ENCODE results near the gene RAD51B.

The RAD51B gene

DNA sequence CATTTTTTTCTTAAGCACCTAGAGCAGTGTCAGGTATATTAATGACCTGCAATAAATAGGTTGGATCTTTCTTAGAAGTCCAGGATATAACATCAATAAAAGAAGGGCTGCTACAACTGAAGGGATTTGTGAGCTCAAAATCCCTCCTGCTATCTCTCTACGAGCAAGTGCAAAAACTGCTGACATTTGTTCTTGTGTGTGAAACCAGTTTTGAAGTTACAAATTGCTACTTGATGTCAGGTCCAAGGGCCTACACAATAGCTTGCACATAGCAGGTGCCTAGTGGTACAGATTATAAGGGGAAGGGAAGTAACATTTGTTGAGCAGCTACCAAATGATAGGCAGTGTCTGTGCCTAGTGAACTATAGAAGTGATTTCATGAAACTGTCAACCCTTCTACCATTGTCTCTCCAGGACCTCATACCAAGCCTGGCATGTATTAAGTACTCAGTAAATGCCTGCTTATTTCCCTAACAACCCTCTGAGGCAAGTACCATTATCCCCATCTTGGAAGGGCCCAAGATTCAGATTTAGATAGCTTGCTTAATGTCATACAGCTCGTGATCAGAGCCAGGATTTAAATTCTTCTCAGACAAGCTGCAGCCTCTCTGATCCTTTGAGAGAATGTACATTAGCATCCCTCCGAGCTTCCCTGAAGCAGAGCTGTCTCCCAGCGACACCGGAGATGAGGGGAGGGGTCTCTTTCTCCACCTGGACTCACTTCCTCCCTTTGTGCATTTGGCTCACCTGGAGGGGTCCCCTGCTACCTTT is 673.0 kb downstream of the RAD51B start:
- no peak overlapping the region for H3K4me3 ChIP-seq (ENCODE audit: low read length)
- TF ChIP-seq, protein P1, sequence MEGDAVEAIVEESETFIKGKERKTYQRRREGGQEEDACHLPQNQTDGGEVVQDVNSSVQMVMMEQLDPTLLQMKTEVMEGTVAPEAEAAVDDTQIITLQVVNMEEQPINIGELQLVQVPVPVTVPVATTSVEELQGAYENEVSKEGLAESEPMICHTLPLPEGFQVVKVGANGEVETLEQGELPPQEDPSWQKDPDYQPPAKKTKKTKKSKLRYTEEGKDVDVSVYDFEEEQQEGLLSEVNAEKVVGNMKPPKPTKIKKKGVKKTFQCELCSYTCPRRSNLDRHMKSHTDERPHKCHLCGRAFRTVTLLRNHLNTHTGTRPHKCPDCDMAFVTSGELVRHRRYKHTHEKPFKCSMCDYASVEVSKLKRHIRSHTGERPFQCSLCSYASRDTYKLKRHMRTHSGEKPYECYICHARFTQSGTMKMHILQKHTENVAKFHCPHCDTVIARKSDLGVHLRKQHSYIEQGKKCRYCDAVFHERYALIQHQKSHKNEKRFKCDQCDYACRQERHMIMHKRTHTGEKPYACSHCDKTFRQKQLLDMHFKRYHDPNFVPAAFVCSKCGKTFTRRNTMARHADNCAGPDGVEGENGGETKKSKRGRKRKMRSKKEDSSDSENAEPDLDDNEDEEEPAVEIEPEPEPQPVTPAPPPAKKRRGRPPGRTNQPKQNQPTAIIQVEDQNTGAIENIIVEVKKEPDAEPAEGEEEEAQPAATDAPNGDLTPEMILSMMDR (conservative IDR thresholded peaks at IDR 0.05; ENCODE audit: low read depth, low read length) = no peak
- DNase-seq (ENCODE audit: low read depth) = no peak

DNA sequence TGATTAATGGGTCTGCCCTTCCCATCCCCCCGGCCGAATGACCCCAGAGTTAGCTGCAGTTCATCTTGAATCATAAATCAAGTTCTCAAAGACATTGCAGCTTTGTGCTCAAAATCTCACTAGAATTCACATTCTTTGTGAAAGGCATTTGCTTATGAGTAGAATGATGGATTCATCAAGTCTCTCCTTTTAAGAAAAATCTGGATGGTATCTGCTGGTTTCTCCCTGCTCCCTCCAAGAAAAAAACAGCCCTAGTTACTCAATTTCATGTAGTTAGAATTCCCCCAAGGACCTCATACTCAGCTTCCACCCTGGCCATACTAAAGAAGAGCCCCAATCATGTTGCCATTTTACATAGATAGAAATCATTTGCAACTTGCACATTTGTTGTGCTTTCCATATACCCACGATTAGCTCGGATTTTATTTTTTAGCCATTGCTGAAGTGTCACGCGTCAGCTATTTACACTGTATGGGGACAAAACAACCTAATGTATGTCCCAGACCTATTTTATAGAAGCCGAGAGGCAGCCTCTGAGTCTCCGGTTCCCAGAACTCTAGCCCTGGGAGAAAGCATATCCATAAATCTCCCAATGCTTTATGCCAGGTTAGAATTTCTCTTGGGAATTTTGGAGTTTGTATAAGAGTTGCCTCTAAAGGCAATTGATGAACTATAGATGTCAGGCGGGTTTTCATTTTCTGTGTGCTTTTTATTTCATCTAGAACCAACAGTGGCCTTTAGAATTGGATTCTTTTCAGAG is 673.8 kb downstream of the RAD51B start:
- DNase-seq (ENCODE audit: low read depth) = no peak
- H3K4me3 ChIP-seq (ENCODE audit: low read length) = no peak overlapping the region
- TF ChIP-seq, protein P1 (conservative IDR thresholded peaks at IDR 0.05; ENCODE audit: low read depth, low read length) = no peak

DNA sequence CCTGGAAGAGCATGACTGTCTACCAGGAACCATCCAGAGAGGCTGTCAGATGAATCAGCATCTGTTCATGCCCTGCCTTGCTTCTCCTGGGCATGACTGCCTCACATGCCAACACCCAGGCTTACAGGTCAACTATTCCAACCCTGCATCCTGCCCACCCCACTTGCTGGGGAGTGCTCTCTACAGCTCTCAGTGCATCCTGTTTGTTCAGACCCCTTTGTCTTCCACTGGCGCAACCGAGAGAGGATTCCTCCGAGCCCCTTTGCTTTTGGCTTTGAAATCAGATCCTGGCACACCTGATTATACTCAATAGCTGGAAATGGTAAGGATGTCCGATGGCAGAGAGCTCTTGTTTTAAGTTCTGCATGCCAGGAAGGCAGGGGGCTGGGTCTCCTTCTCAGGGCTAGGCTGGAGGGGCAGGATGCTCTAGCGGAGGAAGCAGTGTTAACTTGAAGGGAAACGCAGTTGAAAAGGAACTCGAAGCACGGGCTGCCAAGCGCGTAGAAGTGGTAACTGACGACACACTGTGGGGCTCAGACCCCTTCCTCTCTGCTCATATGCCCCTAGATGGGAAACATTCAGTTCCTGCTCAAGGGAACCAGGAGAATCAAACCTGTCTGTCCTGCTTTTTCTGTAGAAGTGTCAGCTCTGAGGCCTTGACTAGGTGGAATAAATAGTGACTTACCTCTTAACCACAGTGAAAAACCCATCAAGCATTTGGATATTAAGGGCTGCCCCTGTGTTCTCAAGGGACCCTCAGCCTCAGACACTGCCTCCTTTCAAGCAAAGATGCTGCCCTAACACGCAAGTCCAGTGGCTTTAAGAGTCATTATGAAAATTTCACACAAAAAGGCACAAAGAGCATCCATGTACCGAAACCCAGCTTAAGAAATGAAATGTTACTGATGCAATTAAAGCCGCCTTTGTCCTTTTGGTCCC is 675.8 kb downstream of the RAD51B start:
- no peak overlapping the region for H3K4me3 ChIP-seq (ENCODE audit: low read length)
- TF ChIP-seq, protein P1 (conservative IDR thresholded peaks at IDR 0.05; ENCODE audit: low read depth, low read length) = no peak
- DNase-seq (ENCODE audit: low read depth) = no peak

DNA sequence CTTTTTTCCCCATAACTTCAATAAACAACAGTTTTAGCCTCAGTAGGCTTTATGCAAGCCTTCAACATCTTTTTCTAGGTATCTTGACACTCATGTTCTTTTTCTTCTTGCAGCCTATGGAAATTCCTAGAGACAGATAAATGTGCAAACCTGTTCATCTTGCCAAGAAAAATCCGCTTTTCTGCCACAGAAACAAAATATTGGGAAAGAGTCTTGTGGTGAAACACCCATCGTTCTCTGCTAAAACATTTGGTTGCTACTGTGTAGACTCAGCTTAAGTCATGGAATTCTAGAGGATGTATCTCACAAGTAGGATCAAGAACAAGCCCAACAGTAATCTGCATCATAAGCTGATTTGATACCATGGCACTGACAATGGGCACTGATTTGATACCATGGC is 677.4 kb downstream of the RAD51B start:
- H3K4me3 ChIP-seq (ENCODE audit: low read length) = no peak overlapping the region
- TF ChIP-seq, protein P1 (conservative IDR thresholded peaks at IDR 0.05; ENCODE audit: low read depth, low read length) = no peak
- DNase-seq (ENCODE audit: low read depth) = no peak

DNA sequence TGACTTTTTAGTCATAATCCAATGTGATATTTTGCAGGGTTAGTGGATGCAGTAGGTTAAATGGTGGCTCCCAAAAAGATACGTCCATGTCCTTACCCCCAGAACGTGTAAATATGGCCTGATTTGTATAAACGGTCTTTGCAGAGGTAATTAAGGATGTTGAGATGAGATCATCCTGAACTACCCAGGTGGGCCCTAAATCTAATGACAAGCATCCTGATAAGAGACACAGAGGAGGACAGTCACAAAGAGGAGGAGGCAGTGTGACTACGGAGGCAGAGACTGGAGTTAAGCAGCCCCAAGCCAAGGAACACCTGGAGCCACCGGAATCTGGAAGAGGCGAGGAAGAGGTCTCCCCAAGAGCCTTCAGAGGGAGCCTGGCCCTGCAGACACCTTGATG is 679.9 kb downstream of the RAD51B start:
- no peak for DNase-seq (ENCODE audit: low read depth)
- TF ChIP-seq, protein P1 (conservative IDR thresholded peaks at IDR 0.05; ENCODE audit: low read depth, low read length) = no peak
- H3K4me3 ChIP-seq (ENCODE audit: low read length) = no peak overlapping the region

DNA sequence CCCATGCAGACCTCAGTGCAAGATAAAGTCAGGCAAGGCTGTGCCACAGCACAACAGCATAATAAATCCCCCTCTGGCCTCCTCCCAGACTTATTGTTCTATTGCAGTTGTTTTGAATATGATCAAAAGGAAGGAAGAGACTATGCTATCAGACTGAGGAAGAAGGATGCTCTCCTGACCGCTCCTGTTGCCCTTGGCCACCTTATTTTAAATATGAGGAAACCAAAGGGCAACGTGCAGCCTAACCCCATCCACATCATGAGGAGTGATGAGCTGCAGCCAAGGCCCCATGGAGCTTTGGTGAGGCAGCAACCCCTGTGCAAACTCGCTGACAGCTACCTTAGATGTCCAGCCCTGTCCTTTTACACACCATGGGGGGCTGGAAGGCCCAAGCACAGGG is 681.6 kb downstream of the RAD51B start:
- H3K4me3 ChIP-seq (ENCODE audit: low read length) = no peak overlapping the region
- DNase-seq (ENCODE audit: low read depth) = no peak
- TF ChIP-seq, protein P1 (conservative IDR thresholded peaks at IDR 0.05; ENCODE audit: low read depth, low read length) = no peak
